HT-29 (cell line): ENCODE data around the gene VGLL4. TPM values are rescaled to one million over a fixed set of nuclear protein-coding genes. Genes with fewer than 3 reads are reported as not detected.
A peak's percentile ranks its signal among the peaks of the same experiment; 100 is the strongest.
"Not testable (repeated sequence)": the region's sequence is repeated elsewhere in the genome, so short reads cannot be mapped to it uniquely, and the experiment has no call there.

Experiments
- DNase-seq: peaks from one replicate; pipeline ENCODE4 v3.0.0-alpha.2; 2015; ENCODE audit warnings: low spot score
- total RNA-seq: library from RNA; depleted of rRNA; stranded (reverse); fragments of >200 nt; shearing (Covaris generic); gene quantifications from 2 replicates; pipeline ENCODE4 v1.2.3, GENCODE V29; 2014; rRNA removed

VGLL4 gene, protein sequence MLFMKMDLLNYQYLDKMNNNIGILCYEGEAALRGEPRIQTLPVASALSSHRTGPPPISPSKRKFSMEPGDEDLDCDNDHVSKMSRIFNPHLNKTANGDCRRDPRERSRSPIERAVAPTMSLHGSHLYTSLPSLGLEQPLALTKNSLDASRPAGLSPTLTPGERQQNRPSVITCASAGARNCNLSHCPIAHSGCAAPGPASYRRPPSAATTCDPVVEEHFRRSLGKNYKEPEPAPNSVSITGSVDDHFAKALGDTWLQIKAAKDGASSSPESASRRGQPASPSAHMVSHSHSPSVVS
- total RNA-seq = 25.1 and 28.4 TPM in 2 replicates

GRCh38 chr3:11643605-11644087, at the start of gene VGLL4:
TSS of gene VGLL4 (minus strand) at chr3:11643915. CDS start at chr3:11643518, 397 bp downstream.
- peak; percentile 72 for DNase-seq

DNA sequence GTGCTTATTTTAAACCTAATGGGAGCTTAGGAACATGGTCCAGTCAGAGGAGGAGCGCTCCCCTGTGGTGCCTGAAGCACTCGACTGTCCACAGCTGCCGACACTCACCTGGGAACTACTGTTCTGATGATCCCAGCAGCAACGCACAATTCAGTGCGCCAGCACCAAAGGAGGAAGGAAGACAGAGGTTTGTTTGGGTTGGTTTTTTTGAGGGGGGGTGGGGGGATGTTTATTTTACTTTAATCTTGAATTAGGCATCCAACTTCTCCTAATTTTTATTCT, 48.8 kb upstream of the VGLL4 start:
- DNase-seq = no peak

DNA sequence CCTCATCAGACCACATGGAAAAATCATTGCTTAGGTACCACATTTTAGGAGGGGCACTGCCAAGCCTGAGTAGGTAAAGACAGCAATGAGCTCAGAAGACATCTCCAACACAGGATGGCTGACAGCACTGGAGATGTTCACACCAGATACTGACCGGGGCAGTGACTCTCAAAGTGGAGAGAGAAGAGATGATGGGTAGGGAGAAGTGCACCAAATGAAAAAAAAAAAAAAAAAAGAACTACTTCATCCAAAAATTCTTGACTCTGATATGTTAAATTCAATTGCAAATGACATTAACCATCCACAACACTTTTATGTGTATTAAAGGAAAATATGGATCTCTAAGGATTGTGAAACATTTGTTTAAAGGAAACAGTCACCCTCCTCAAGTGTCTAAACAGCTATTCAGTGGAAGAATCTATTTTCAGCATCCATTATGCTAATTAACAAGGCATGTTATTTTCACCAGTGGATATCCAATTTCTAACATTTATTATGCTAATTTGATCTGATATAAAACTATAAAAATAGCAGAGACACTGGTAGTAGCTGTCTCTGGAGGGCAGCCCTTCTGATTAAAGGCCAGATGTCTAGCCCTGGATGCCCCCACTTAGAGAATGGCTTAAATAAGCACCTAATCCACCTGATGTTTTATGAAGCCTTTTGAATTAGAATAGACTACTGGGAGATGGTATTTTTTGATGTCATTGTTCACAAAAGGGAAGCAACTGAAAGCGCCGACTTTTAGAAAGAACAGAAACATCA, 48.2 kb upstream of the VGLL4 start:
- no peak for DNase-seq

GRCh38 chr3:11690863-11691766, 47.4 kb upstream of the VGLL4 start:
- DNase-seq = no peak

GRCh38 chr3:11689749-11690148, 46.0 kb upstream of the VGLL4 start:
- no peak for DNase-seq

DNA sequence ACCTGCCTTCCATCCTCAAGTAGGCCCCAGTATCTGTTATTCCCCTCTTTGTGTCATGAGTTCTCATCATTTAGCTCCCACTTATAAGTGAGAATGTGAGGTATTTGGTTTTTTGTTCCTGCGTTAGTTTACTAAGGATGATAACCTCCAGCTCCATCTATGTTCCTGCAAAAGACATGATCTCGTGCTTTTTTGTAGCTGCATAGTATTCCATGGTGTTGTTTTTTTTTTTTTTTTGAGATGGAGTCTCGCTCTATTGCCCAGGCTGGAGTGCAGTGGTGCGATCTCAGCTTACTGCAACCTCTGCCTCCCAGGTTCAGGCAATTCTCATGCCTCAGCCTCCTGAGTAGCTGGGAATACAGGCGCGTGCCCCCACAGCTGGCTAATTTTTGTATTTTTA, 41.3 kb upstream of the VGLL4 start:
- not testable (repeated sequence) for DNase-seq

GRCh38 chr3:11680509-11680908, 36.8 kb upstream of the VGLL4 start:
- no peak for DNase-seq

DNA sequence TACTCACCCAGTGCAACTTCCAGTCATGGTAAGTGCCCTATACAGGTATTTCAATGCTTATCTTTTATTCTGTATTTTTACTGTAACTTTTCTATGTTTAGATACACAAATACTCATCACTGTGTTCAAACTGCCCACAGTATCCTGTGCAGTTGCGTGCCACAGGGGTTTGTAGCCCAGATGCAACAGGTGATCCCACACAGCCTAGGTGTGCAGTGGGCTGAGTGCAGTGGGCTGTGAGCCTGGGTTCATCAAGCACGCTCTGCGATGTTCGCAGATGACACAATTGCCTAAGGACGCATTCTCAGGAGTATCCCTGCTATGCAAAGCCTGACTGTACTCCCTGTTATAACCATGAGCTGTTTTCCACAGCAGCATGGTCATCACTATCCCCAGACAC, 36.2 kb upstream of the VGLL4 start:
- DNase-seq = no peak

- DNase-seq = no peak
These were observed 28.6 kb upstream of the VGLL4 start for GRCh38 chr3:11672363-11672762.

DNA sequence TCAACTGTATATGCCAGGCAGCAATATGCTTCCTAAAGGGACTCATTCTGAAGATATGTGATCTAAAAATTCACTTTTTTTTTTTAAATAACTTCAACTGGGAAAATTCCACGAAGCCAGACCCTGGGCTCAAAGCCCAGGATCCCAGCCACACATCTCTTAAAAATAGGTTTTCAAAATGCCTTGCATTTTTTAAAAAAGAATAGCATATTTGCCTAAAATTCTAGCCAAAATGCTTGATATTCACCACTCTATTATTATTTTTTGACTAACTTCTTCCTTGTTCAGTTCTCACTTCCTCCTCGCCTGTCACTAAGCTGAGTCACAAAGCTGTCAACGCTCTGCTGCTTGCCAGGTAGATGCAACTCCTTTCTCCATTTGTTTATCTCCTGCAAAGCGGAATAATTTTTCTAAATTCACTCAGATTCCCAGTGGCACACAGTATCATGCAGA, 28.0 kb upstream of the VGLL4 start:
- no peak for DNase-seq

GRCh38 chr3:11668243-11669235, 24.8 kb upstream of the VGLL4 start:
- no peak for DNase-seq

- DNase-seq = no peak
These were observed 21.6 kb upstream of the VGLL4 start for GRCh38 chr3:11665331-11665730.

- peak; percentile 60 for DNase-seq
These were observed 18.8 kb upstream of the VGLL4 start for GRCh38 chr3:11662392-11662990.

DNA sequence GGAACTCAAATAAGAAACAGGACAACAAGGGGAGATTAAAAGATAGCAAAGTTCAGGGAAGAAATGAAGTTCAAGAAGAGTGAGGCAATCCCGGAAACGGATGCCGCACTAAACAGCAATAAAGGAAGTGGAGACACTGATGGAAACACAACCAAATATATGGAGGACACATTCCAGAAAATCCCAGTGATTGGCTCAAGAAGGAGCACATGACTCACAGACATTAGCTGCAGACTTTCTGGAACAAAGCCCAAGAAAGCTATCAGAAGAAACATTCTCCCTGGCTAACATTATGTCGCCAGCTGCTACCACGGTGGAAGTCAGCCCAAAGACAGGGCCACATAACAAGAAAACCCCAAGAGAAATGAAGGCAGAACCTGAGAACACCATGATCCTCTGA, 18.1 kb upstream of the VGLL4 start:
- no peak for DNase-seq

GRCh38 chr3:11661052-11661656, 17.4 kb upstream of the VGLL4 start:
- no peak for DNase-seq

DNA sequence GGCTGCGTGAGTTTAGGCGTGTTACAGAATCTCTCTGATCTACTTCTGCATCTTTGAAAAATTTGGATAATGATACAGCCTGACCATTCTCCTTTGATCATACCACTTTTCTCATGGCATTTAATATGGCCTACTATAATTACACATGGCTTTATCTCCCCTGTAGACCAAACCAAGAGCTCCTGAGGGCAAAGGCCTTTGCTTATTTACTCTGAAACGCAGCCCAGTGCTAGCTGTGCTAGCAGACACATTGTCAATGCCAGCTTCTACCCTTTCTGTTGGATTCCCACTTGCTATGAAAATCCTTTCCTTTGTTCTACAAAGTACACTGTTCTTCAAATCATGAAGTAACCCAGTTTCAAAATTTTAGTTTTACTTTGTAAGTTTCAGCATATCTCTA, 16.5 kb upstream of the VGLL4 start:
- no peak for DNase-seq

GRCh38 chr3:11658180-11658579, 14.5 kb upstream of the VGLL4 start:
- DNase-seq = no peak

GRCh38 chr3:11655196-11655928, 11.6 kb upstream of the VGLL4 start:
- no peak for DNase-seq

DNA sequence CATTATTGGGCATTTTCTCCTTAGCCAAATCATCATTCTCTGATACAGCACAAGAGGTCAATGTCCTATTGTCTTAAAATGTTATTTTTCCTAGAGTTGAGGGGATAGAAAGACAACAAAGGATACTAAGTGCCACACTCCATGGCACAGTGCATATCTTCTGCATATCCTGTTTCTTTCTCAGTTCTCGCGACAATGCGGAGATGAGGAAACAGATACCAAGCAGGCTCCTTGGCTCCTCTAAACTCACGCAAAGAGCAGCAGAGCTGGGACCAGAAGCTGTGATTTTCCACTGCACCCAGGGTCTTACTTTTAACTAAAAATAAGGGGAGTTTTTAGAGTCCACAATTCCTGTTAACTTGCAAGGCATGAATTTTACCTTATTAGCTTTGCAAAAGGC, 10.5 kb upstream of the VGLL4 start:
- no peak for DNase-seq
